ENCODE results near the gene TMC2.

The TMC2 gene

GRCh38 chr20:2509468-2509781 lies 26.9 kb upstream of the TMC2 start:
- DNase-seq (ENCODE audit: low spot score), result no peak
- ChIA-PET POLR2A (ENCODE audit: low non-redundant PET) (no interaction called here), CTCF (interaction anchor here (0.6 to 2.6 kb wide), 4 partner anchors 11 to 430 kb away, joined by 3 to 7 read pairs (median 4); no protein-coding TSS in a partner anchor)
- H3K27ac ChIP-seq, result peak overlapping the region; percentile 76
- no peak for TF ChIP-seq CTCF (conservative IDR thresholded peaks at IDR 0.05; ENCODE audit: low read depth)

- ChIA-PET POLR2A (ENCODE audit: low non-redundant PET) (no interaction called here), CTCF (interaction anchor here (0.7 to 1.2 kb wide), 2 partner anchors 11 to 12 kb away, joined by 3 to 5 read pairs; no protein-coding TSS in a partner anchor)
- DNase-seq (ENCODE audit: low spot score), result no peak
- H3K27ac ChIP-seq, result no peak overlapping the region
- no peak for TF ChIP-seq CTCF (conservative IDR thresholded peaks at IDR 0.05; ENCODE audit: low read depth)
Measured at GRCh38 chr20:2509794-2510193, 26.6 kb upstream of the TMC2 start.

- POLR2A ChIA-PET (ENCODE audit: low non-redundant PET), result no interaction called here
- no peak overlapping the region for H3K27ac ChIP-seq
- CTCF ChIA-PET, result interaction anchor here (1.2 kb wide), 1 partner anchor 9 kb away, joined by 6 read pairs; no protein-coding TSS in a partner anchor
- no peak for TF ChIP-seq CTCF (conservative IDR thresholded peaks at IDR 0.05; ENCODE audit: low read depth)
- DNase-seq (ENCODE audit: low spot score), result no peak
Measured at GRCh38 chr20:2515203-2515602, 21.2 kb upstream of the TMC2 start.

- DNase-seq (ENCODE audit: low spot score), result no peak
- POLR2A ChIA-PET (ENCODE audit: low non-redundant PET), result no interaction called here
- H3K27ac ChIP-seq, result no peak overlapping the region
- no peak for TF ChIP-seq CTCF (conservative IDR thresholded peaks at IDR 0.05; ENCODE audit: low read depth)
- CTCF ChIA-PET, result interaction anchor here (0.6 kb wide), 1 partner anchor 71 kb away, joined by 3 read pairs; no protein-coding TSS in a partner anchor
Measured at GRCh38 chr20:2516399-2516798, 20.0 kb upstream of the TMC2 start.

GRCh38 chr20:2518096-2518495 lies 18.3 kb upstream of the TMC2 start:
- CTCF ChIA-PET, result interaction anchor here (0.8 kb wide), 1 partner anchor 29 kb away, joined by 4 read pairs; no protein-coding TSS in a partner anchor
- POLR2A ChIA-PET (ENCODE audit: low non-redundant PET), result no interaction called here

GRCh38 chr20:2518558-2518957 lies 17.8 kb upstream of the TMC2 start:
- TF ChIP-seq CTCF (conservative IDR thresholded peaks at IDR 0.05; ENCODE audit: low read depth), result no peak
- ChIA-PET CTCF (interaction anchor here (0.8 kb wide), 1 partner anchor 30 kb away, joined by 4 read pairs; no protein-coding TSS in a partner anchor), POLR2A (ENCODE audit: low non-redundant PET) (no interaction called here)
- no peak overlapping the region for H3K27ac ChIP-seq
- no peak for DNase-seq (ENCODE audit: low spot score)

More at GRCh38 chr20:2518096-2518495, 18.3 kb upstream of the TMC2 start:
- no peak for TF ChIP-seq CTCF (conservative IDR thresholded peaks at IDR 0.05; ENCODE audit: low read depth)
- H3K27ac ChIP-seq, result no peak overlapping the region
- no peak for DNase-seq (ENCODE audit: low spot score)
